Trophoblast cell (in vitro differentiated cells and primary cell): ENCODE data around the gene GRM4.
"Not testable (repeated sequence)": the region's sequence is repeated elsewhere in the genome, so short reads cannot be mapped to it uniquely, and the experiment has no call there.

ENCODE experiments used
- DNase-seq, 2 donors: peaks; one replicate each; pipeline ENCODE4 v3.0.0-alpha.2; 2016
- H2AFZ ChIP-seq: 2 replicates; pipeline ENCODE4 v1.6.1; 2013; ENCODE audit warnings: low read length, moderate library complexity, mild to moderate bottlenecking; ENCODE audit not compliant: insufficient read depth, poor library complexity
- H2AK5ac ChIP-seq: 2 replicates; pipeline ENCODE4 v1.6.1; 2013; ENCODE audit warnings: mild to moderate bottlenecking, low read length
- H2BK120ac ChIP-seq: 2 replicates; pipeline ENCODE4 v1.6.1; 2013; ENCODE audit warnings: low read length, mild to moderate bottlenecking, moderate library complexity; ENCODE audit not compliant: insufficient read depth, poor library complexity
- H2BK12ac ChIP-seq: 2 replicates; pipeline ENCODE4 v1.6.1; 2013; ENCODE audit warnings: mild to moderate bottlenecking, low read length, moderate library complexity
- H2BK5ac ChIP-seq: 2 replicates; pipeline ENCODE4 v1.6.1; 2013; ENCODE audit warnings: low read length, low read depth, moderate library complexity, mild to moderate bottlenecking; ENCODE audit not compliant: poor library complexity
- H3K14ac ChIP-seq: 2 replicates; pipeline ENCODE4 v1.6.1; 2013; ENCODE audit warnings: mild to moderate bottlenecking, low read length
- H3K18ac ChIP-seq: 2 replicates; pipeline ENCODE4 v1.6.1; 2013; ENCODE audit warnings: mild to moderate bottlenecking, low read length
- H3K23ac ChIP-seq: 2 replicates; pipeline ENCODE4 v1.6.1; 2013; ENCODE audit warnings: low read length
- H3K27ac ChIP-seq: 2 replicates; pipeline ENCODE4 v1.5.1; 2013; ENCODE audit warnings: low read depth, mild to moderate bottlenecking, inconsistent platforms, low read length, moderate library complexity
- H3K27me3 ChIP-seq: 2 replicates; pipeline ENCODE4 v1.6.1; 2013; ENCODE audit warnings: inconsistent platforms, mild to moderate bottlenecking, low read length, moderate library complexity; ENCODE audit not compliant: insufficient read depth
- H3K36me3 ChIP-seq, 2 experiments: 1 replicate in 1 of 2; 2 replicates in 1 of 2; pipeline ENCODE4 v1.6.1; 2013; ENCODE audit warnings: low read length in 2 of 2, mild to moderate bottlenecking in 2 of 2, moderate library complexity in 1 of 2; ENCODE audit not compliant: insufficient read depth in 2 of 2, control insufficient read depth in 1 of 2
- H3K4ac ChIP-seq: 2 replicates; pipeline ENCODE4 v1.6.1; 2013; ENCODE audit warnings: low read depth, mild to moderate bottlenecking, low read length, moderate library complexity
- H3K4me1 ChIP-seq, 2 experiments: 1 replicate in 1 of 2; 2 replicates in 1 of 2; pipeline ENCODE4 v1.6.1; 2013; ENCODE audit warnings: low read length in 2 of 2, mild to moderate bottlenecking in 2 of 2, moderate library complexity in 1 of 2; ENCODE audit not compliant: insufficient read depth in 2 of 2, control insufficient read depth in 1 of 2
- H3K4me2 ChIP-seq: 2 replicates; pipeline ENCODE4 v1.6.1; 2013; ENCODE audit warnings: inconsistent platforms, mild to moderate bottlenecking, low read length, moderate library complexity
- H3K4me3 ChIP-seq: 2 replicates; pipeline ENCODE4 v1.5.1; 2013; ENCODE audit warnings: mild to moderate bottlenecking, low read depth, low read length, inconsistent platforms
- H3K79me1 ChIP-seq: one replicate; pipeline ENCODE4 v1.6.1; 2013; ENCODE audit warnings: low read length
- H3K79me2 ChIP-seq: 2 replicates; pipeline ENCODE4 v1.6.1; 2013; ENCODE audit warnings: low read length, mild to moderate bottlenecking; ENCODE audit not compliant: control insufficient read depth, insufficient read depth, poor library complexity
- H3K9ac ChIP-seq: 2 replicates; pipeline ENCODE4 v1.6.1; 2013; ENCODE audit warnings: mild to moderate bottlenecking, low read length
- H3K9me3 ChIP-seq: 2 replicates; pipeline ENCODE4 v1.6.1; 2013; ENCODE audit warnings: low read depth, mild to moderate bottlenecking, control low read depth, inconsistent platforms, low read length; ENCODE audit not compliant: insufficient read depth
- H4K12ac ChIP-seq: 2 replicates; pipeline ENCODE4 v1.6.1; 2013; ENCODE audit warnings: low read depth, mild to moderate bottlenecking, low read length, moderate library complexity
- H4K8ac ChIP-seq: 2 replicates; pipeline ENCODE4 v1.6.1; 2013; ENCODE audit warnings: low read depth, mild to moderate bottlenecking, low read length, moderate library complexity
- H4K91ac ChIP-seq: one replicate; pipeline ENCODE4 v1.6.1; 2013; ENCODE audit warnings: low read depth, mild to moderate bottlenecking, low read length, moderate library complexity
- WGBS: extraction: QIAGEN DNeasy Blood & Tissue Kit; methylation state at CpG from one replicate; pipeline ENCODE4 v1.1.7; 2013; ENCODE audit warnings: missing lambda C conversion rate; ENCODE audit not compliant: insufficient read length, insufficient coverage; ENCODE audit errors: extremely low coverage; 5-methylcytosine and 5-hydroxymethylcytosine counted together

GRM4 gene

DNA sequence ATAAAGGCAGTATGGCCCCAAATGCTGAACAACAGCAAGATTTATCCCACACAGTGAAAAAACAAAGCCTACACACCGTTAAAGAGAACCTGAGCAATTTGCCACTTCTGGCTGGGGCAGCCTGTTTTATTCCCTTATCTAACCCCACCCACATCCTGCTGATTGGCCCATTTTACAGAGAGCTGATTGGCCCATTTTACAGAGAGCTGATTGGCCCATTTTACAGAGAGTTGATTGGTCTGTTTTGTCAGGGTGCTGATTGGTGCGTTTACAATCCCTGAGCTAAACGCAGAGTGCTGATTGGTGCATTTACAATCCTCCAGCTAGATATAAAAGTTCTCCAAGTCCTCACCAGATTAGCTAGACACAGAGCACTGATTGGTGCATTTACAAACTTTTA, 129.3 kb downstream of the GRM4 start:
- H3K9me3 ChIP-seq, H2BK5ac ChIP-seq, H3K9ac ChIP-seq, H2AFZ ChIP-seq, H3K27ac ChIP-seq, H3K23ac ChIP-seq, H3K79me2 ChIP-seq, H4K91ac ChIP-seq, H4K12ac ChIP-seq, H2BK120ac ChIP-seq, H3K4me1 ChIP-seq, H3K4me2 ChIP-seq, H2AK5ac ChIP-seq, H3K14ac ChIP-seq, H3K79me1 ChIP-seq, H3K18ac ChIP-seq, H3K36me3 ChIP-seq, H3K4ac ChIP-seq, H3K4me3 ChIP-seq, H2BK12ac ChIP-seq, DNase-seq, H4K8ac ChIP-seq, H3K27me3 ChIP-seq: not testable (repeated sequence)
- WGBS = no CpG with 5 or more reads among the region's 3 CpGs

DNA sequence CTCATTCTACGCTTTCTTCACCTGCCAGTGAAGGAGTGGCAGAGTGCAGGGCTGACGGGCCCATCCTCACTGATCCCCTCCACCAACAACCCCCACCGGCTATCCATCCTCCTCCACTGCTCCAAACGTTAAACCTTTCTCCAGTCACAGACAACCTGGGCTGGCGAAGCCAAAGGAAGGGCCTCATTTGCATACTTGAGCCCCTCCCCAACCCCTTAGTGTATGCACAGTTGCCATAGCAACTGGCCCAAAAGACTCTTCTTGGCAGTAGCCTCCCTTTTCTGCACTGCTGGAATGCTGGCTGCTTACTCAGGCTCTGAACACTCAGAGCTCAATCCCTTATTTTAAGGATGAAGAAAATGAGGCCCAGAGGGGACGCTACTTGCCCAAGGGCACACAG, 130.3 kb downstream of the GRM4 start:
- Histone ChIP-seq H3K27me3 (no peaks in the 10 kb centered on the region), H2BK120ac (no peak overlapping the region), H3K18ac (no peak overlapping the region), H3K14ac (no peak overlapping the region), H4K91ac (no peak overlapping the region), H3K27ac (no peak overlapping the region), H3K79me2 (no peaks in the 10 kb centered on the region), H3K9ac (no peak overlapping the region), H3K4ac (no peak overlapping the region), H2BK12ac (no peak overlapping the region), H2BK5ac (no peak overlapping the region), H3K4me1 (no peaks in the 10 kb centered on the region), H2AK5ac (no peak overlapping the region), H3K9me3 (peaks cover 8% of the 10 kb centered on the region), H4K12ac (no peak overlapping the region), H3K36me3 (no peaks in the 10 kb centered on the region), H3K4me2 (no peak overlapping the region), H4K8ac (no peak overlapping the region), H2AFZ (no peak overlapping the region), H3K79me1 (no peaks in the 10 kb centered on the region), H3K4me3 (no peak overlapping the region), H3K23ac (no peak overlapping the region)
- no peak for DNase-seq
- no CpG with 5 or more reads among the region's 6 CpGs for WGBS

DNA sequence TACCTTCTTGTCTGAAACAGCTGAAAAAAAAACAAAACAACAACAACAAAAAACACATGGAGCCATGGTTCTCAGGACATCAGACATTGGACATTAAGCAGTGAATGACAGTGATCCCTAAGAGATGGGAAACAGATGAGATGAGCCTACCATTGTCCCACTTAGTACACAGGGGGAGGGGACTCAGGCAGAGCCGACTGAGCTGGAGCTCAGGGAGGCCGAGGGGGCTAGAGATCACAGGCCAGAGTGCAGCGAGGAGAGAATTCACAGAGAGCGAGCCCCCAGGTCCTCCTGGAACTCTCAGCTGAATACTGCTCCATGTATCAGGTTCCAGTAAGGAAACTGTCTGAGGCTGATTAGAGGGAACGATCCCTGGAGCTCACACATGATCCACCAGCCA, 134.6 kb downstream of the GRM4 start:
- Histone ChIP-seq H3K79me1 (no peaks in the 10 kb centered on the region), H2BK5ac (no peak overlapping the region), H2BK120ac (no peak overlapping the region), H3K18ac (no peak overlapping the region), H4K8ac (no peak overlapping the region), H3K9ac (no peak overlapping the region), H3K4me2 (no peak overlapping the region), H3K23ac (no peak overlapping the region), H2BK12ac (no peak overlapping the region), H3K14ac (no peak overlapping the region), H3K36me3 (no peaks in the 10 kb centered on the region), H3K4ac (no peak overlapping the region), H3K4me3 (no peak overlapping the region), H3K9me3 (peaks cover 2% of the 10 kb centered on the region), H4K12ac (no peak overlapping the region), H3K27ac (no peak overlapping the region), H2AK5ac (no peak overlapping the region), H3K27me3 (no peaks in the 10 kb centered on the region), H3K79me2 (no peaks in the 10 kb centered on the region), H2AFZ (no peak overlapping the region), H4K91ac (no peak overlapping the region), H3K4me1 (no peaks in the 10 kb centered on the region)
- no CpG with 5 or more reads among the region's 5 CpGs for WGBS
- no peak for DNase-seq

DNA sequence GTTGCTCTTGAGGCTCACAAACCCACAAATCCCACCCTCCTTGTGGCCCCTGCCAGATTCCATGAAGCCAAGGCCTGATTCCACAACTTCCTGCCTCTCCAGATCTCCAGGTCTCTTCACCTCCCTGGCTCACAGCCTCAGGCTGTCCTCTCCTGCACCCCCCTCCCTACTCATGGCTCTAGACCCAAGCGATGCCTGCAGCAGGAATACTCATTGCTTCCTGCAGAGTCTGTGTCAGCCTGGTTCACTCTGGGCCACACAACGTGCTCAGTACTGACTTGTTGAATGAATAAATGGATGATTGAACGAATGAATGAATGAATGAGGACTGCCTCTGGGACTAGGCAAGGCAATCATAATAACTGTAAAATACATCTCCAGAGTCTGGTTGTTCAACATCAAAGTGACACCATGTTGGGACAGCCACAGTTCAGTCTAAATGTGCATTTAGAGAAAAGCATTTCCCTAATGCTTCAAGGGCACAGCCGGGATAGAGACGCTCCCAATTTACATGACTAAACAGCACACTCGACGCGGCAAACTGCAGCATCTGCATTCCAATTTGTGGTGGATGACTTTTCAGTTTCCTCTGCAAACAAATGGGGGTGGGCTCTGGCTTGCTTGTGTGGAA, 139.9 kb downstream of the GRM4 start:
- Histone ChIP-seq H3K79me2 (no peaks in the 10 kb centered on the region), H3K23ac (no peak overlapping the region), H3K27ac (no peak overlapping the region), H3K14ac (no peak overlapping the region), H3K4ac (no peak overlapping the region), H4K8ac (no peak overlapping the region), H3K36me3 (no peaks in the 10 kb centered on the region), H2BK12ac (no peak overlapping the region), H2BK120ac (no peak overlapping the region), H3K9me3 (peaks cover 5% of the 10 kb centered on the region), H3K18ac (no peak overlapping the region), H3K9ac (no peak overlapping the region), H4K91ac (no peak overlapping the region), H2BK5ac (no peak overlapping the region), H3K27me3 (no peaks in the 10 kb centered on the region), H2AK5ac (no peak overlapping the region), H3K4me1 (no peaks in the 10 kb centered on the region), H2AFZ (no peak overlapping the region), H3K4me3 (no peak overlapping the region), H4K12ac (no peak overlapping the region), H3K4me2 (no peak overlapping the region), H3K79me1 (no peaks in the 10 kb centered on the region)
- WGBS = no CpG with 5 or more reads among the region's 8 CpGs
- DNase-seq = no peak
